NB4 (cell line): ENCODE measurements around the gene PPP1R9B.

Experiments
- POLR2A ChIP-seq: IDR thresholded peaks from 2 replicates; pipeline ENCODE4 v1.6.1; 2011; ENCODE audit warnings: mild to moderate bottlenecking; ENCODE audit not compliant: insufficient read length; ENCODE audit errors: extremely low read depth
- TF ChIP-seq, protein P1 (sequence below): IDR thresholded peaks from one replicate; pipeline ENCODE4 v1.5.1; 2012; ENCODE audit warnings: low read depth, low read length

DNA sequence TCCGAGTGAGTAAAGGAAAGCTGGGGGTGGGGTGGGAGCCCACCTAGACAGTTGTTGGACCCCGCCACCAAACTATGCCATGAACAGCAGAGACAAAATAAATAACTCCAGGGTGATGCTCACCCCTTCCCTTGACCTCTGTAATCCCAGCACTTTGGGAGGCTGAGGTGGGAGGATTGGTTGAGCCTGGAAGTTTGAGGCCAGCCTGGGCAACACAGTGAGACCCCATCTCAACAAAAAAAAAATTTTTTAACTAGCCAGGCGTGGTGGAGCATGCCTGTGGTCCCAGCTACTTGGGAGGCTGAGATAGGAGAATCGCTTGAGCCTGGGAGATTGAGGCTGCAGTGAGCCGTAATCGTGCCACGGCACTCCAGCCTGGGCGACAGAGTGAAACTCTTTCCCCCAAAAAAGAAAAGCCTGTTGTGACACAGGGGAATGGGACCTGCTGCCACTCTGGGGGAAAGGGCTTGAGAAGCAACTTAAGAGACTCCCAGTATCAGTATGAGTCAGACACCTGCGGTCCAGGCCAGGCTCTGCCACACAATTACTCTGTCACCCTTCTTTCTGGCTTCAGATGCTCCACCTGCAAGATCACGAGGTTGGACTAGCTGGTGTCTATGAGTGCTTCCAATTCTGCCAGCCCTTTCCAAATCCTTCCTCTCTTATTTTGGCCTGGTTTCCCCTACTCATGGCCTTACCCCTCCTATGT lies 20.3 kb upstream of the PPP1R9B start:
- TF ChIP-seq, protein P1, sequence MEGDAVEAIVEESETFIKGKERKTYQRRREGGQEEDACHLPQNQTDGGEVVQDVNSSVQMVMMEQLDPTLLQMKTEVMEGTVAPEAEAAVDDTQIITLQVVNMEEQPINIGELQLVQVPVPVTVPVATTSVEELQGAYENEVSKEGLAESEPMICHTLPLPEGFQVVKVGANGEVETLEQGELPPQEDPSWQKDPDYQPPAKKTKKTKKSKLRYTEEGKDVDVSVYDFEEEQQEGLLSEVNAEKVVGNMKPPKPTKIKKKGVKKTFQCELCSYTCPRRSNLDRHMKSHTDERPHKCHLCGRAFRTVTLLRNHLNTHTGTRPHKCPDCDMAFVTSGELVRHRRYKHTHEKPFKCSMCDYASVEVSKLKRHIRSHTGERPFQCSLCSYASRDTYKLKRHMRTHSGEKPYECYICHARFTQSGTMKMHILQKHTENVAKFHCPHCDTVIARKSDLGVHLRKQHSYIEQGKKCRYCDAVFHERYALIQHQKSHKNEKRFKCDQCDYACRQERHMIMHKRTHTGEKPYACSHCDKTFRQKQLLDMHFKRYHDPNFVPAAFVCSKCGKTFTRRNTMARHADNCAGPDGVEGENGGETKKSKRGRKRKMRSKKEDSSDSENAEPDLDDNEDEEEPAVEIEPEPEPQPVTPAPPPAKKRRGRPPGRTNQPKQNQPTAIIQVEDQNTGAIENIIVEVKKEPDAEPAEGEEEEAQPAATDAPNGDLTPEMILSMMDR = no peak
- TF ChIP-seq POLR2A = no peak
